H9 (cell line): ENCODE results near the gene PIP4K2B. TPM values are rescaled to one million over a fixed set of nuclear protein-coding genes. Genes with fewer than 3 reads are reported as not detected.

Experiments
- DNase-seq: peaks from one replicate; pipeline ENCODE4 v3.0.0-alpha.2; 2017
- H2AFZ ChIP-seq: one replicate; pipeline ENCODE4 v1.6.1; 2013; ENCODE audit warnings: mild to moderate bottlenecking, low read length, control low read depth, moderate library complexity
- H2AK5ac ChIP-seq: 2 replicates; pipeline ENCODE4 v1.6.1; 2013; ENCODE audit warnings: low read length, control low read depth, mixed read lengths; ENCODE audit not compliant: insufficient read length
- H2BK120ac ChIP-seq: one replicate; pipeline ENCODE4 v1.6.1; 2013; ENCODE audit warnings: low read depth, mild to moderate bottlenecking, low read length, control low read depth, inconsistent platforms; ENCODE audit not compliant: poor library complexity, severe bottlenecking
- H2BK12ac ChIP-seq: 2 replicates; pipeline ENCODE4 v1.6.1; 2013; ENCODE audit warnings: low read length, control low read depth, mixed read lengths, low read depth; ENCODE audit not compliant: insufficient read length
- H2BK15ac ChIP-seq: 2 replicates; pipeline ENCODE4 v1.6.1; 2013; ENCODE audit warnings: low read depth, low read length, control low read depth
- H2BK20ac ChIP-seq: one replicate; pipeline ENCODE4 v1.6.1; 2013; ENCODE audit warnings: low read depth, mild to moderate bottlenecking, low read length, control low read depth, inconsistent platforms; ENCODE audit not compliant: poor library complexity, severe bottlenecking
- H2BK5ac ChIP-seq: 2 replicates; pipeline ENCODE4 v1.6.1; 2013; ENCODE audit warnings: low read length, control low read depth, mixed read lengths; ENCODE audit not compliant: insufficient read length
- H3K14ac ChIP-seq: 2 replicates; pipeline ENCODE4 v1.6.1; 2013; ENCODE audit warnings: low read length, control low read depth; ENCODE audit not compliant: insufficient read depth
- H3K18ac ChIP-seq: 2 replicates; pipeline ENCODE4 v1.6.1; 2013; ENCODE audit warnings: low read depth, mild to moderate bottlenecking, mixed read lengths, low read length, control low read depth; ENCODE audit not compliant: insufficient read length
- H3K23ac ChIP-seq: 2 replicates; pipeline ENCODE4 v1.6.1; 2013; ENCODE audit warnings: low read length, control low read depth, mixed read lengths, low read depth; ENCODE audit not compliant: insufficient read length
- H3K23me2 ChIP-seq: 2 replicates; pipeline ENCODE4 v1.6.1; 2013; ENCODE audit warnings: low read depth, mild to moderate bottlenecking, mixed read lengths, low read length, control low read depth; ENCODE audit not compliant: insufficient read length, poor library complexity, severe bottlenecking
- H3K27ac ChIP-seq: 2 replicates; pipeline ENCODE4 v1.5.1; 2013; ENCODE audit warnings: low read length, control low read depth, mixed read lengths, low read depth; ENCODE audit not compliant: insufficient read length
- H3K27me3 ChIP-seq: 2 replicates; pipeline ENCODE4 v1.6.1; 2013; ENCODE audit warnings: low read length, control low read depth, inconsistent platforms; ENCODE audit not compliant: insufficient read depth
- H3K4ac ChIP-seq: 2 replicates; pipeline ENCODE4 v1.6.1; 2013; ENCODE audit warnings: low read depth, mild to moderate bottlenecking, control low read depth, inconsistent platforms, low read length, moderate library complexity
- H3K4me1 ChIP-seq: 2 replicates; pipeline ENCODE4 v1.6.1; 2013; ENCODE audit warnings: low read length, control low read depth, inconsistent platforms; ENCODE audit not compliant: insufficient read depth
- H3K4me2 ChIP-seq: 2 replicates; pipeline ENCODE4 v1.6.1; 2013; ENCODE audit warnings: low read length, control low read depth, mixed read lengths; ENCODE audit not compliant: insufficient read length, insufficient read depth
- H3K56ac ChIP-seq: 2 replicates; pipeline ENCODE4 v1.6.1; 2013; ENCODE audit warnings: low read depth, mild to moderate bottlenecking, mixed read lengths, low read length, control low read depth; ENCODE audit not compliant: insufficient read length
- H3K79me1 ChIP-seq: 2 replicates; pipeline ENCODE4 v1.6.1; 2013; ENCODE audit warnings: low read depth, mild to moderate bottlenecking, moderate library complexity, low read length, control low read depth, inconsistent platforms; ENCODE audit not compliant: insufficient read depth, poor library complexity, severe bottlenecking
- H3K79me2 ChIP-seq: 2 replicates; pipeline ENCODE4 v1.6.1; 2013; ENCODE audit warnings: low read length, control low read depth, inconsistent platforms; ENCODE audit not compliant: insufficient read depth
- H3K9ac ChIP-seq: 2 replicates; pipeline ENCODE4 v1.6.1; 2013; ENCODE audit warnings: low read length, control low read depth, mixed read lengths; ENCODE audit not compliant: insufficient read length; ENCODE audit errors: extremely low read depth
- H3K9me3 ChIP-seq: one replicate; pipeline ENCODE4 v1.6.1; 2013; ENCODE audit warnings: low read depth, low read length, inconsistent platforms; ENCODE audit not compliant: control insufficient read depth
- H3T11ph ChIP-seq: one replicate; pipeline ENCODE4 v1.6.1; 2013; ENCODE audit warnings: mild to moderate bottlenecking, low read length, control low read depth, inconsistent platforms
- H4K20me1 ChIP-seq: one replicate; pipeline ENCODE4 v1.6.1; 2013; ENCODE audit not compliant: control insufficient read depth, insufficient read length, insufficient read depth
- H4K5ac ChIP-seq: 2 replicates; pipeline ENCODE4 v1.6.1; 2013; ENCODE audit warnings: low read depth, mild to moderate bottlenecking, mixed read lengths, low read length, control low read depth; ENCODE audit not compliant: insufficient read length
- H4K8ac ChIP-seq: replicated peaks from 2 replicates; pipeline ENCODE4 v1.6.1; 2013; ENCODE audit warnings: low read length, control low read depth, mixed read lengths, low read depth; ENCODE audit not compliant: insufficient read length
- H4K91ac ChIP-seq: 2 replicates; pipeline ENCODE4 v1.6.1; 2013; ENCODE audit warnings: low read depth, mild to moderate bottlenecking, moderate library complexity, mixed read lengths, low read length, control low read depth; ENCODE audit not compliant: insufficient read length
- H3K27ac Mint-ChIP-seq, 3 experiments: 2 replicates in 2 of 3; 3 replicates in 1 of 3; pipeline ENCODE4 v1.8.0; 2020 to 2021; ENCODE audit warnings: mixed read lengths in 3 of 3, mild to moderate bottlenecking in 1 of 3, moderate library complexity in 1 of 3
- H3K27me3 Mint-ChIP-seq: 2 replicates; pipeline ENCODE4 v1.8.0; 2021; ENCODE audit warnings: low read depth, mild to moderate bottlenecking, moderate library complexity, mixed read lengths
- H3K36me3 Mint-ChIP-seq, 3 experiments: 2 replicates in 2 of 3; 3 replicates in 1 of 3; pipeline ENCODE4 v1.8.0; 2020 to 2021; ENCODE audit warnings: low read depth in 3 of 3, mixed read lengths in 3 of 3; ENCODE audit not compliant: insufficient read depth in 1 of 3
- H3K4me1 Mint-ChIP-seq, 2 experiments: 2 replicates each; pipeline ENCODE4 v1.8.0; 2020; ENCODE audit warnings: mixed read lengths in 2 of 2
- H3K4me3 Mint-ChIP-seq, 2 experiments: 2 replicates in 1 of 2; 3 replicates in 1 of 2; pipeline ENCODE4 v1.8.0; 2020 to 2021; ENCODE audit warnings: mild to moderate bottlenecking in 2 of 2, mixed read lengths in 2 of 2, moderate library complexity in 1 of 2
- H3K9me3 Mint-ChIP-seq, 2 experiments: 2 replicates in 1 of 2; 3 replicates in 1 of 2; pipeline ENCODE4 v1.8.0; 2020; ENCODE audit warnings: mild to moderate bottlenecking in 2 of 2, mixed read lengths in 2 of 2, moderate library complexity in 1 of 2
- CTCF ChIP-seq: fragments of 200-600 bp; sonication (generic); conservative IDR thresholded peaks from 3 replicates; pipeline ENCODE4 v1.8.0; 2021; ENCODE audit warnings: antibody characterized with exemption, mild to moderate bottlenecking
- whole genome bisulfite sequencing: extraction: QIAGEN DNeasy Blood & Tissue Kit; methylation state at CpG from one replicate; pipeline ENCODE4 v1.1.7; 2013; ENCODE audit warnings: missing lambda C conversion rate, low lambda C conversion rate, mixed read lengths; ENCODE audit not compliant: insufficient read length; ENCODE audit errors: extremely low coverage; 5-methylcytosine and 5-hydroxymethylcytosine counted together
- total RNA-seq: library from RNA; stranded (reverse); gene quantifications from 2 replicates; pipeline ENCODE4 v1.2.1, GENCODE V29; 2021

PIP4K2B gene
- total RNA-seq, 1 experiment from 2014 or later: 61.9 TPM

- Mint-ChIP-seq H3K36me3 (peaks cover 30 to 54% (median 50%) of the 10 kb centered on the region in 3 experiments; a peak in 6 of 7 replicates), H3K4me3 (no peak overlapping the region), H3K27ac (no peak overlapping the region), H3K27me3 (no peaks in the 10 kb centered on the region; the same call in 1 of the 2 replicates), H3K4me1 (peaks cover 30 to 42% of the 10 kb centered on the region in 2 experiments), H3K9me3 (no peaks in the 10 kb centered on the region)
- H3K27me3 ChIP-seq: no peaks in the 10 kb centered on the region
- DNase-seq: no peak
- no peak overlapping the region for H2BK5ac ChIP-seq
- no peak overlapping the region for H2BK120ac ChIP-seq
- H3K9ac ChIP-seq: no peak overlapping the region
- peaks cover 43% of the 10 kb centered on the region; the same call in 1 of the 2 replicates for H3K79me2 ChIP-seq
- H2BK15ac ChIP-seq: no peak overlapping the region
- no peak overlapping the region for H2BK12ac ChIP-seq
- no peak overlapping the region for H3K18ac ChIP-seq
- H4K8ac ChIP-seq: no peak overlapping the region
- no peak overlapping the region for H3K14ac ChIP-seq
- no peak overlapping the region for H2AK5ac ChIP-seq
- no peak overlapping the region for H3K27ac ChIP-seq
- no peak overlapping the region for H4K91ac ChIP-seq
- peaks cover 13% of the 10 kb centered on the region for H3K79me1 ChIP-seq
- H3K9me3 ChIP-seq: no peaks in the 10 kb centered on the region
- peaks cover 7% of the 10 kb centered on the region for H3K23me2 ChIP-seq
- no peak overlapping the region for H3K4me2 ChIP-seq
- no peak overlapping the region for H2BK20ac ChIP-seq
- peaks cover 5% of the 10 kb centered on the region; the same call in 1 of the 2 replicates for H3K4me1 ChIP-seq
- H2AFZ ChIP-seq: no peak overlapping the region
- no peak overlapping the region for H3K23ac ChIP-seq
- H3K56ac ChIP-seq: no peak overlapping the region
- no peak overlapping the region for H4K5ac ChIP-seq
- WGBS: no CpG with 5 or more reads among the region's 19 CpGs
- H3K4ac ChIP-seq: no peak overlapping the region
- H4K20me1 ChIP-seq: no peaks in the 10 kb centered on the region
- no peak for TF ChIP-seq CTCF
- no peak overlapping the region for H3T11ph ChIP-seq
Measured at GRCh38 chr17:38740044-38740443, 59.3 kb downstream of the PIP4K2B start.
